GM19328 (cell line): ENCODE results near the gene MAGEA9B.
"Not testable (repeated sequence)": the region's sequence is repeated elsewhere in the genome, so short reads cannot be mapped to it uniquely, and the experiment has no call there.

Experiments used
- ATAC-seq: cut with Tn5 transposase; IDR thresholded peaks from one replicate; pipeline ENCODE4 v1.9.1; 2021; ENCODE audit warnings: mild to moderate bottlenecking, moderate library complexity; ENCODE audit not compliant: unreplicated experiment

Gene MAGEA9B

GRCh38 chrX:149587359-149587758 is at the start of gene MAGEA9B:
TSS of gene MAGEA9B (minus strand) at chrX:149587459. CDS start at chrX:149583179, 4,280 bp downstream.
- ATAC-seq = not testable (repeated sequence)

GRCh38 chrX:149633511-149633910 is 46.3 kb upstream of the MAGEA9B start:
- no peak for ATAC-seq

- peak; percentile 89 for ATAC-seq
Measured at GRCh38 chrX:149631234-149632165, 44.2 kb upstream of the MAGEA9B start, which contains the start of gene TMEM185A. TSS of gene TMEM185A (minus strand) at chrX:149631792. CDS start at chrX:149631580, 212 bp downstream.

- no peak for ATAC-seq
Measured at GRCh38 chrX:149630681-149631233, 43.5 kb upstream of the MAGEA9B start.

- ATAC-seq = no peak
Measured at GRCh38 chrX:149629730-149630387, 42.6 kb upstream of the MAGEA9B start.

- no peak for ATAC-seq
Measured at GRCh38 chrX:149628768-149629167, 41.5 kb upstream of the MAGEA9B start.

GRCh38 chrX:149628280-149628679 is 41.0 kb upstream of the MAGEA9B start:
- ATAC-seq = no peak

GRCh38 chrX:149626829-149627228 is 39.6 kb upstream of the MAGEA9B start:
- ATAC-seq = not testable (repeated sequence)

- not testable (repeated sequence) for ATAC-seq
Measured at GRCh38 chrX:149619662-149620061, 32.4 kb upstream of the MAGEA9B start.

- ATAC-seq = no peak
Measured at GRCh38 chrX:149618871-149619270, 31.6 kb upstream of the MAGEA9B start.

- no peak for ATAC-seq
Measured at GRCh38 chrX:149611623-149612175, 24.4 kb upstream of the MAGEA9B start.

- ATAC-seq = no peak
Measured at GRCh38 chrX:149610511-149610910, 23.3 kb upstream of the MAGEA9B start.

GRCh38 chrX:149607699-149608098 is 20.4 kb upstream of the MAGEA9B start:
- ATAC-seq = no peak

- not testable (repeated sequence) for ATAC-seq
Measured at GRCh38 chrX:149605248-149605885, 18.1 kb upstream of the MAGEA9B start.

GRCh38 chrX:149598603-149599002 is 11.3 kb upstream of the MAGEA9B start:
- ATAC-seq = not testable (repeated sequence)

- not testable (repeated sequence) for ATAC-seq
Measured at GRCh38 chrX:149595943-149596342, 8.7 kb upstream of the MAGEA9B start.

GRCh38 chrX:149595214-149595613 is 8.0 kb upstream of the MAGEA9B start, which contains the start of gene HSFX2:
TSS of gene HSFX2 (minus strand) at chrX:149595314. CDS start at chrX:149594700, 614 bp downstream.
- not testable (repeated sequence) for ATAC-seq

GRCh38 chrX:149590993-149591392 is 3.7 kb upstream of the MAGEA9B start:
- not testable (repeated sequence) for ATAC-seq

- not testable (repeated sequence) for ATAC-seq
Measured at GRCh38 chrX:149585631-149586030, 1.6 kb downstream of the MAGEA9B start.

- peak; percentile 100 for ATAC-seq
Measured at GRCh38 chrX:149573456-149573855, 13.8 kb downstream of the MAGEA9B start.
